ENCODE measurements around the gene KIRREL3. TPM values are rescaled to one million over a fixed set of nuclear protein-coding genes. Genes with fewer than 3 reads are reported as not detected.

Gene KIRREL3
- total and polyA plus RNA-seq, 9 of the 15 experiments (the other 6 are each of a cell fraction or from before 2014, with no cell fraction given): 0.04 to 0.10 TPM; not detected in 7

DNA sequence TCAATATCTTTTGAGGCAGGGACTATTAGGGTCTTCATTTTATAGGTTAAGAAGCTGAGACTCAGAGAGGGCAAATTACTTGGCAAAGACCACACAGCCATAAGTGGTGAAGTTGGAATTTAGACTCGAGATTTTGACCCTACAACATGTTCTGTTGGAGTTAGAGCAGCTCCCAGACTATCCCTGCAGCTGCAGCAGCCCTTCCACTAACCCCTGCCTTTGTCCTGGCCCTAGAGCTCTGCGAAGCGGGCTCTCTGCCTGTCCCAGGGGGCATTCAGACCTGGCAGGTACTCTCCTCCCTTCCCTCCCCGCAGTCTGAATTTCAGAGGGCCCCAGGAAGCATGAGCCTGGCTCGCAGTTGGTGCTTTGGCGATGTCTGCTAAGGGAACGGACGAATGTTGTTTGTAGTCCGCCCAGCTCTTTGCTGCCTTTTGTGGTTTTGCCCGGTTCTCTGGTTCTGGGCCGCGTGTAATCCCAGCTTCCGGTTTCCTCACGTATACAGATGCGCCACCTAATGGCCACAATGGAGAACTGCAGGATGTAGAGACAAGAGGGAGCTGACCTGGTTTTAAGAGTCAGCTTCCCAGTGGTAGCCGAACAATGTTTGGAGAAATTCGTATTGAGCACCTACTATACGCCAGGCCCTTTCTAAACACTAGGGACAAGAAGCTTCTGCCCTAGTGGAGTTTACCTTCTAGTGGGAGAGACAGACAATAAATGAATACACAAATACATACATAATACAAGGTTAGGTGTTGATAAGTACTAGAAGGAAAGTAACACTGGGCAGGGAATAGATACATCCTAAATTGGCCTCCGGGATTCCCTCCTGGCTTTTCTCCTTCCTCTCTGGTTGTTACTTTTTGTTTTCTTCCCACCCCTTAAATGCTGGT is 519.9 kb downstream of the KIRREL3 start (continued):
- TF ChIP-seq ETV6 (IDR thresholded peaks at IDR 0.05; ENCODE audit: borderline replicate concordance in 1 of 2, low read depth in 2 of 2, low read length in 1 of 2) (no peak), ETV6 (CRISPR knock-in tag; IDR thresholded peaks at IDR 0.05; ENCODE audit: borderline replicate concordance) (no peak), ZNF134 (CRISPR knock-in tag; conservative IDR thresholded peaks at IDR 0.05) (no peak), NFIX (CRISPR knock-in tag; IDR thresholded peaks at IDR 0.05; ENCODE audit: low read depth) (no peak), MAFG (tag; conservative IDR thresholded peaks at IDR 0.05) (no peak), ZNF717 (CRISPR knock-in tag; IDR thresholded peaks at IDR 0.05) (no peak), GTF2F1 (IDR thresholded peaks at IDR 0.05; ENCODE audit: low read depth, low read length) (no peak), PHB (CRISPR knock-in tag; IDR thresholded peaks at IDR 0.05) (no peak)
- TF ChIP-seq, protein P1, sequence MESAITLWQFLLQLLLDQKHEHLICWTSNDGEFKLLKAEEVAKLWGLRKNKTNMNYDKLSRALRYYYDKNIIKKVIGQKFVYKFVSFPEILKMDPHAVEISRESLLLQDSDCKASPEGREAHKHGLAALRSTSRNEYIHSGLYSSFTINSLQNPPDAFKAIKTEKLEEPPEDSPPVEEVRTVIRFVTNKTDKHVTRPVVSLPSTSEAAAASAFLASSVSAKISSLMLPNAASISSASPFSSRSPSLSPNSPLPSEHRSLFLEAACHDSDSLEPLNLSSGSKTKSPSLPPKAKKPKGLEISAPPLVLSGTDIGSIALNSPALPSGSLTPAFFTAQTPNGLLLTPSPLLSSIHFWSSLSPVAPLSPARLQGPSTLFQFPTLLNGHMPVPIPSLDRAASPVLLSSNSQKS (CRISPR knock-in tag; IDR thresholded peaks at IDR 0.05): no peak
- TF ChIP-seq, protein P2, sequence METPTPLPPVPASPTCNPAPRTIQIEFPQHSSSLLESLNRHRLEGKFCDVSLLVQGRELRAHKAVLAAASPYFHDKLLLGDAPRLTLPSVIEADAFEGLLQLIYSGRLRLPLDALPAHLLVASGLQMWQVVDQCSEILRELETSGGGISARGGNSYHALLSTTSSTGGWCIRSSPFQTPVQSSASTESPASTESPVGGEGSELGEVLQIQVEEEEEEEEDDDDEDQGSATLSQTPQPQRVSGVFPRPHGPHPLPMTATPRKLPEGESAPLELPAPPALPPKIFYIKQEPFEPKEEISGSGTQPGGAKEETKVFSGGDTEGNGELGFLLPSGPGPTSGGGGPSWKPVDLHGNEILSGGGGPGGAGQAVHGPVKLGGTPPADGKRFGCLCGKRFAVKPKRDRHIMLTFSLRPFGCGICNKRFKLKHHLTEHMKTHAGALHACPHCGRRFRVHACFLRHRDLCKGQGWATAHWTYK (CRISPR knock-in tag; IDR thresholded peaks at IDR 0.05): no peak
- TF ChIP-seq, protein P3, sequence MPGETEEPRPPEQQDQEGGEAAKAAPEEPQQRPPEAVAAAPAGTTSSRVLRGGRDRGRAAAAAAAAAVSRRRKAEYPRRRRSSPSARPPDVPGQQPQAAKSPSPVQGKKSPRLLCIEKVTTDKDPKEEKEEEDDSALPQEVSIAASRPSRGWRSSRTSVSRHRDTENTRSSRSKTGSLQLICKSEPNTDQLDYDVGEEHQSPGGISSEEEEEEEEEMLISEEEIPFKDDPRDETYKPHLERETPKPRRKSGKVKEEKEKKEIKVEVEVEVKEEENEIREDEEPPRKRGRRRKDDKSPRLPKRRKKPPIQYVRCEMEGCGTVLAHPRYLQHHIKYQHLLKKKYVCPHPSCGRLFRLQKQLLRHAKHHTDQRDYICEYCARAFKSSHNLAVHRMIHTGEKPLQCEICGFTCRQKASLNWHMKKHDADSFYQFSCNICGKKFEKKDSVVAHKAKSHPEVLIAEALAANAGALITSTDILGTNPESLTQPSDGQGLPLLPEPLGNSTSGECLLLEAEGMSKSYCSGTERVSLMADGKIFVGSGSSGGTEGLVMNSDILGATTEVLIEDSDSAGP (CRISPR knock-in tag; IDR thresholded peaks at IDR 0.05): no peak
- TF ChIP-seq, protein P4, sequence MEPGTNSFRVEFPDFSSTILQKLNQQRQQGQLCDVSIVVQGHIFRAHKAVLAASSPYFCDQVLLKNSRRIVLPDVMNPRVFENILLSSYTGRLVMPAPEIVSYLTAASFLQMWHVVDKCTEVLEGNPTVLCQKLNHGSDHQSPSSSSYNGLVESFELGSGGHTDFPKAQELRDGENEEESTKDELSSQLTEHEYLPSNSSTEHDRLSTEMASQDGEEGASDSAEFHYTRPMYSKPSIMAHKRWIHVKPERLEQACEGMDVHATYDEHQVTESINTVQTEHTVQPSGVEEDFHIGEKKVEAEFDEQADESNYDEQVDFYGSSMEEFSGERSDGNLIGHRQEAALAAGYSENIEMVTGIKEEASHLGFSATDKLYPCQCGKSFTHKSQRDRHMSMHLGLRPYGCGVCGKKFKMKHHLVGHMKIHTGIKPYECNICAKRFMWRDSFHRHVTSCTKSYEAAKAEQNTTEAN (CRISPR knock-in tag; IDR thresholded peaks at IDR 0.05): no peak
- TF ChIP-seq, protein P5, sequence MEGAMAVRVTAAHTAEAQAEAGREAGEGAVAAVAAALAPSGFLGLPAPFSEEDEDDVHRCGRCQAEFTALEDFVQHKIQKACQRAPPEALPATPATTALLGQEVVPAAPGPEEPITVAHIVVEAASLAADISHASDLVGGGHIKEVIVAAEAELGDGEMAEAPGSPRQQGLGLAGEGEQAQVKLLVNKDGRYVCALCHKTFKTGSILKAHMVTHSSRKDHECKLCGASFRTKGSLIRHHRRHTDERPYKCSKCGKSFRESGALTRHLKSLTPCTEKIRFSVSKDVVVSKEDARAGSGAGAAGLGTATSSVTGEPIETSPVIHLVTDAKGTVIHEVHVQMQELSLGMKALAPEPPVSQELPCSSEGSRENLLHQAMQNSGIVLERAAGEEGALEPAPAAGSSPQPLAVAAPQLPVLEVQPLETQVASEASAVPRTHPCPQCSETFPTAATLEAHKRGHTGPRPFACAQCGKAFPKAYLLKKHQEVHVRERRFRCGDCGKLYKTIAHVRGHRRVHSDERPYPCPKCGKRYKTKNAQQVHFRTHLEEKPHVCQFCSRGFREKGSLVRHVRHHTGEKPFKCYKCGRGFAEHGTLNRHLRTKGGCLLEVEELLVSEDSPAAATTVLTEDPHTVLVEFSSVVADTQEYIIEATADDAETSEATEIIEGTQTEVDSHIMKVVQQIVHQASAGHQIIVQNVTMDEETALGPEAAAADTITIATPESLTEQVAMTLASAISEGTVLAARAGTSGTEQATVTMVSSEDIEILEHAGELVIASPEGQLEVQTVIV (CRISPR knock-in tag; IDR thresholded peaks at IDR 0.05; ENCODE audit: borderline replicate concordance): no peak

All from K562 (cell line).